GM12878 (cell line): ENCODE measurements around the gene SERINC5. TPM values are rescaled to one million over a fixed set of nuclear protein-coding genes. Genes with fewer than 3 reads are reported as not detected.

Experiments
- ATAC-seq: fragments of 200-7000 bp; cut with Tn5 transposase; 3 replicates; pipeline ENCODE4 v1.9.1; 2020; ENCODE audit warnings: mild to moderate bottlenecking, moderate library complexity
- BruUV-seq: library from RNA; stranded (reverse); fragments of 400-500 nt; replicated peaks from 2 replicates; lab custom pipeline; 2021; lab: Mats Ljungman, UMichigan
- CTCF ChIA-PET: fragments of 300-600 bp; sonication (Branson Sonifier 250); formaldehyde crosslinking; extraction: SDS; loops from one replicate; lab custom pipeline; 2021; ENCODE audit warnings: inconsistent platforms; lab: Yijun Ruan, JAX
- POLR2A ChIA-PET: fragments of 350-600 bp; formaldehyde crosslinking; extraction: SDS; loops from one replicate; lab custom pipeline; 2021; ENCODE audit warnings: inconsistent platforms; lab: Charles Lee
- RAD21 ChIA-PET: fragments of 300-600 bp; sonication (Branson Sonifier 250); formaldehyde crosslinking; loops from one replicate; lab custom pipeline; 2023; ENCODE audit warnings: antibody characterized with exemption; ENCODE audit not compliant: unreplicated experiment; lab: Charles Lee
- SMC1A ChIA-PET: fragments of 300-600 bp; sonication (Branson Sonifier 250); formaldehyde crosslinking; loops from one replicate; lab custom pipeline; 2023; ENCODE audit not compliant: unreplicated experiment, uncharacterized antibody; lab: Charles Lee
- DNase-seq: peaks from one replicate; pipeline ENCODE4 v3.0.0-alpha.2; 2011; ENCODE audit warnings: low read depth, low spot score
- FAIRE-seq: peaks from 3 replicates; lab custom pipeline; 2011; peaks lifted over from hg19 to GRCh38; lab: Jason Lieb, UNC
- H2AFZ ChIP-seq: 2 replicates; pipeline ENCODE4 v1.6.0; 2011; ENCODE audit warnings: low read depth, low read length, control low read depth; ENCODE audit not compliant: control insufficient read depth
- H3K27ac ChIP-seq: 2 replicates; pipeline ENCODE4 v1.5.1; 2011; ENCODE audit warnings: control low read depth; ENCODE audit not compliant: control insufficient read depth, insufficient read depth
- H3K27me3 ChIP-seq, 2 experiments: replicated peaks in 1 of 2; 2 replicates each; pipeline versions ENCODE4 v1.6.0 to v1.6.1; 2011; ENCODE audit warnings: low read length in 1 of 2; ENCODE audit not compliant: control insufficient read depth in 2 of 2, insufficient read depth in 2 of 2
- H3K36me3 ChIP-seq, 2 experiments: 2 replicates each; pipeline ENCODE4 v1.5.1; 2011; ENCODE audit warnings: low read length in 1 of 2; ENCODE audit not compliant: control insufficient read depth in 2 of 2, insufficient read depth in 2 of 2
- H3K4me1 ChIP-seq: 2 replicates; pipeline ENCODE4 v1.6.1; 2011; ENCODE audit warnings: mild to moderate bottlenecking, low read length, moderate library complexity, mixed read lengths; ENCODE audit not compliant: control insufficient read depth, insufficient read depth
- H3K4me2 ChIP-seq: 2 replicates; pipeline ENCODE4 v1.6.0; 2011; ENCODE audit warnings: control low read depth; ENCODE audit not compliant: control insufficient read depth, insufficient read depth
- H3K4me3 ChIP-seq: fragments of 200-600 bp; sonication (generic); 2 replicates; pipeline ENCODE4 v1.5.1; 2016
- H3K79me2 ChIP-seq: 2 replicates; pipeline ENCODE4 v1.6.0; 2011; ENCODE audit warnings: low read length; ENCODE audit not compliant: control insufficient read depth, insufficient read depth
- H3K9ac ChIP-seq: 2 replicates; pipeline ENCODE4 v1.8.0; 2011; ENCODE audit warnings: low read length, control low read depth, mixed read lengths; ENCODE audit not compliant: control insufficient read depth, insufficient read depth
- H3K9me3 ChIP-seq: replicated peaks from 3 replicates; pipeline ENCODE4 v1.5.1; 2011; ENCODE audit warnings: mild to moderate bottlenecking, low read length; ENCODE audit not compliant: control insufficient read depth, insufficient read depth
- H4K20me1 ChIP-seq: 2 replicates; pipeline ENCODE4 v1.6.0; 2011; ENCODE audit not compliant: control insufficient read depth, insufficient read depth
- CBFB ChIP-seq: IDR thresholded peaks from 2 replicates; pipeline ENCODE4 v1.6.1; 2016; ENCODE audit warnings: antibody characterized with exemption, low read depth
- CHD1 ChIP-seq: IDR thresholded peaks from 2 replicates; pipeline ENCODE4 v1.6.1; 2012; ENCODE audit warnings: low read depth, low read length, improper control_type of control experiment
- CHD4 ChIP-seq: fragments of 200-600 bp; sonication (generic); IDR thresholded peaks from 2 replicates; pipeline ENCODE4 v1.6.1; 2016; ENCODE audit warnings: mild to moderate bottlenecking
- NFYA ChIP-seq: IDR thresholded peaks from 2 replicates; pipeline ENCODE4 v1.6.1; 2011; ENCODE audit warnings: low read depth, mild to moderate bottlenecking, low read length, improper control_type of control experiment, borderline replicate concordance
- NFYB ChIP-seq: IDR thresholded peaks from 2 replicates; pipeline ENCODE4 v1.6.1; 2011; ENCODE audit warnings: low read depth, mild to moderate bottlenecking, low read length, improper control_type of control experiment, moderate library complexity; ENCODE audit not compliant: insufficient read depth
- NR2C2 ChIP-seq: IDR thresholded peaks from 2 replicates; pipeline ENCODE4 v1.6.1; 2011; ENCODE audit warnings: borderline replicate concordance, low read depth; ENCODE audit not compliant: control insufficient read depth, insufficient read length
- POLR2AphosphoS2 ChIP-seq: IDR thresholded peaks from 2 replicates; pipeline ENCODE4 v1.6.1; 2011; ENCODE audit warnings: low read depth, mild to moderate bottlenecking, low read length, improper control_type of control experiment, moderate library complexity
- SIX5 ChIP-seq: IDR thresholded peaks from 2 replicates; pipeline ENCODE4 v1.6.1; 2011; ENCODE audit warnings: mild to moderate bottlenecking, low read depth, low read length, moderate library complexity; ENCODE audit not compliant: severe bottlenecking
- ZBTB11 ChIP-seq: fragments of 450-650 bp; formaldehyde crosslinking; IDR thresholded peaks from 2 replicates; pipeline ENCODE4 v1.5.0; 2022; ENCODE audit warnings: mild to moderate bottlenecking, missing genetic modification characterization
- ZNF207 ChIP-seq: fragments of 450-650 bp; IDR thresholded peaks from 2 replicates; pipeline ENCODE4 v1.6.1; 2014; ENCODE audit warnings: antibody characterized with exemption, mild to moderate bottlenecking, borderline replicate concordance
- WGBS: methylation state at CpG from one replicate; pipeline ENCODE4 v1.1.6; 2016; ENCODE audit warnings: low lambda C conversion rate; ENCODE audit not compliant: insufficient replicate concordance, insufficient coverage; ENCODE audit errors: missing lambda C conversion rate; 5-methylcytosine and 5-hydroxymethylcytosine counted together
- in situ Hi-C: fragments of 300-500 bp; cut with MboI; formaldehyde crosslinking; loops from 9 replicates; pipeline ENCODE4 v1.14.3; 2018; ENCODE audit warnings: mixed read lengths
- intact Hi-C: fragments of 100-400 bp; cut with micrococcal nuclease; formaldehyde crosslinking; loops from one replicate; pipeline ENCODE4 v1.14.2; 2022; ENCODE audit not compliant: unreplicated experiment
- polyA plus RNA-seq, 11 experiments: library from polyadenylated mRNA; depleted of rRNA in 4 of 11; unstranded in 6 of 11; stranded (reverse) in 5 of 11; fragments of >200 nt; fragmentation: Nextera tagmentation in 4 of 11; fragmentation: Illumina TruSeq in 1 of 11; extraction: Ambion mirVana in 4 of 11; extraction: Trizol in 1 of 11; gene quantifications; 1 replicate in 1 of 11; 2 replicates in 10 of 11; pipeline versions ENCODE4 v1.2.1 to v1.2.3, GENCODE V29; 2011 to 2016; ENCODE audit warnings: inconsistent platforms in 2 of 11, missing spikeins in 2 of 11, low read depth in 1 of 11
- total RNA-seq, 4 experiments: library from RNA; depleted of rRNA in 3 of 4; stranded (reverse); fragments of >200 nt in 3 of 4; fragmentation: Illumina TruSeq in 1 of 4; extraction: Trizol in 1 of 4; gene quantifications; 2 replicates each; pipeline versions ENCODE4 v1.2.1 to v1.2.3, GENCODE V29; 2013 to 2021
- TF ChIP-seq, protein P1 (sequence below): fragments of 450-650 bp; IDR thresholded peaks from 2 replicates; pipeline ENCODE4 v1.6.1; 2016; ENCODE audit warnings: mild to moderate bottlenecking

The SERINC5 gene
- total and polyA plus RNA-seq, 10 of the 15 experiments (the other 5 are each of a cell fraction or from before 2014, with no cell fraction given), result 0.66 to 7.0 (median 2.8) TPM

- TF ChIP-seq ZBTB11, result no peak
- TF ChIP-seq, protein P1, sequence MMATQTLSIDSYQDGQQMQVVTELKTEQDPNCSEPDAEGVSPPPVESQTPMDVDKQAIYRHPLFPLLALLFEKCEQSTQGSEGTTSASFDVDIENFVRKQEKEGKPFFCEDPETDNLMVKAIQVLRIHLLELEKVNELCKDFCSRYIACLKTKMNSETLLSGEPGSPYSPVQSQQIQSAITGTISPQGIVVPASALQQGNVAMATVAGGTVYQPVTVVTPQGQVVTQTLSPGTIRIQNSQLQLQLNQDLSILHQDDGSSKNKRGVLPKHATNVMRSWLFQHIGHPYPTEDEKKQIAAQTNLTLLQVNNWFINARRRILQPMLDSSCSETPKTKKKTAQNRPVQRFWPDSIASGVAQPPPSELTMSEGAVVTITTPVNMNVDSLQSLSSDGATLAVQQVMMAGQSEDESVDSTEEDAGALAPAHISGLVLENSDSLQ, result no peak
Observed at GRCh38 chr5:80150731-80151130, 105.1 kb downstream of the SERINC5 start (continued).

DNA sequence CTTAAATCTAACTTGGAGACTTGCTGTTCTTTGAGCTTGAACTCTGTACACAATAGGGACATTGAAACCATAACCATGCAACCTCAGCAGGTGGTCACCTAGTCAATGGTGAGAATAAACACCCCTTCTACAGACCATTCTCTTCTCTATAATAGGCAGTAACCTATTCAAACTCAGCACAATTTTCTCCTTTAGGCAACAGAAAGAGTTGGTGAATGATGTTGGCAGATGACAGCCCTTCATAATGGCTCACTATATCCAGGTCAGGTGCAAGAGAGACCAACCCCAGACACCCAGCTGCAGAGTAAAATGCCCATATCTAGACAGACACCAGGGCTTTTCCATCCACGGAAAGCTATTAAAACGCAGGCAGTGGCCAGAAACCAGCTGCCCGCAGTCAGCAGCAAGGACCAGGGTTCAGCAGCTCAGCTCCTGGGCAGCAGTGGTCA lies 106.7 kb downstream of the SERINC5 start:
- Histone ChIP-seq H4K20me1 (no peaks in the 10 kb centered on the region), H3K4me3 (no peak overlapping the region), H3K4me1 (no peaks in the 10 kb centered on the region), H3K36me3 (no peaks in the 10 kb centered on the region), H3K9me3 (no peaks in the 10 kb centered on the region), H3K4me2 (no peak overlapping the region), H3K27ac (no peak overlapping the region), H3K9ac (no peak overlapping the region), H3K27me3 (no peaks in the 10 kb centered on the region), H3K79me2 (no peaks in the 10 kb centered on the region), H2AFZ (no peak overlapping the region)
- ATAC-seq (no peak), DNase-seq (no peak), FAIRE-seq (no peak)
- WGBS, result 89% methylated on average over 3 of the region's 3 CpGs
- BruUV-seq, result no TSS peak
- intact Hi-C loops (no loop called here), in situ Hi-C loops (no loop called here)
- ChIA-PET RAD21 (no interaction called here), POLR2A (interaction anchor here (0.6 to 1.2 kb wide), 2 partner anchors 10 to 64 kb away, joined by 3 to 5 read pairs; no protein-coding TSS in a partner anchor), SMC1A (interaction anchor here (0.8 to 1.4 kb wide), 2 partner anchors 119 to 126 kb away, joined by 3 to 4 read pairs; no protein-coding TSS in a partner anchor), CTCF (interaction anchor here (1.7 kb wide), 1 partner anchor 57 kb away, joined by 5 read pairs; no protein-coding TSS in a partner anchor)
- TF ChIP-seq CHD1 (no peak), ZNF207 (no peak), SIX5 (no peak), POLR2AphosphoS2 (no peak), NFYB (no peak), NFYA (no peak), CBFB (no peak), NR2C2 (no peak), CHD4 (no peak)
